Dermis microvascular lymphatic vessel endothelial cell (primary cell): Measurements from ENCODE around the gene MEGF11. TPM values are rescaled to one million over a fixed set of nuclear protein-coding genes. Genes with fewer than 3 reads are reported as not detected.

ENCODE experiments used
- DNase-seq, 2 donors: peaks; one replicate each; pipeline versions ENCODE4 v3.0.0 to v3.0.0-alpha.2; 2010; ENCODE audit warnings: low read depth in 2 of 2
- total RNA-seq: library from RNA; depleted of rRNA; stranded (reverse); fragments of >200 nt; gene quantifications from 2 replicates; pipeline ENCODE4 v1.2.1, GENCODE V29; 2014

MEGF11 gene
- total RNA-seq, 1 donor from 2014 or later: not detected

- DNase-seq: no peak
These were observed 184.7 kb downstream of the MEGF11 start for GRCh38 chr15:66068801-66069200.

GRCh38 chr15:66067687-66068086, 185.9 kb downstream of the MEGF11 start:
- DNase-seq: no peak

- no peak for DNase-seq
These were observed 187.1 kb downstream of the MEGF11 start for GRCh38 chr15:66066481-66066880.

GRCh38 chr15:66066005-66066404, 187.5 kb downstream of the MEGF11 start:
- DNase-seq: no peak

- no peak for DNase-seq
These were observed 188.2 kb downstream of the MEGF11 start for GRCh38 chr15:66065325-66065724.

GRCh38 chr15:66063147-66063546, 190.4 kb downstream of the MEGF11 start:
- DNase-seq: no peak

- no peak for DNase-seq
These were observed 196.5 kb downstream of the MEGF11 start for GRCh38 chr15:66057089-66057488.

- DNase-seq: no peak
These were observed 199.6 kb downstream of the MEGF11 start for GRCh38 chr15:66053991-66054390.

GRCh38 chr15:66051833-66052232, 201.7 kb downstream of the MEGF11 start:
- no peak for DNase-seq

GRCh38 chr15:66050264-66050663, 203.3 kb downstream of the MEGF11 start:
- no peak for DNase-seq

- DNase-seq: no peak
These were observed 204.2 kb downstream of the MEGF11 start for GRCh38 chr15:66049353-66049752.

- DNase-seq: no peak
These were observed 206.1 kb downstream of the MEGF11 start for GRCh38 chr15:66047321-66048024.

- no peak for DNase-seq
These were observed 206.8 kb downstream of the MEGF11 start for GRCh38 chr15:66046751-66047150.

GRCh38 chr15:66046326-66046725, 207.2 kb downstream of the MEGF11 start:
- no peak for DNase-seq

GRCh38 chr15:66045542-66045941, 208.0 kb downstream of the MEGF11 start:
- no peak for DNase-seq

GRCh38 chr15:66044837-66045236, 208.7 kb downstream of the MEGF11 start:
- no peak for DNase-seq

- DNase-seq: no peak
These were observed 210.3 kb downstream of the MEGF11 start for GRCh38 chr15:66043264-66043663.

- no peak for DNase-seq
These were observed 210.9 kb downstream of the MEGF11 start for GRCh38 chr15:66042624-66043023.

- DNase-seq: no peak
These were observed 212.3 kb downstream of the MEGF11 start for GRCh38 chr15:66041276-66041675.

GRCh38 chr15:66040211-66040892, 213.2 kb downstream of the MEGF11 start:
- no peak for DNase-seq

GRCh38 chr15:66039117-66039871, 214.3 kb downstream of the MEGF11 start:
- no peak for DNase-seq

GRCh38 chr15:66038387-66039116, 215.0 kb downstream of the MEGF11 start:
- no peak for DNase-seq
